ENCODE measurements around the gene NDUFA1. TPM values are rescaled to one million over a fixed set of nuclear protein-coding genes. Genes with fewer than 3 reads are reported as not detected.

The NDUFA1 gene
- total and polyA plus RNA-seq, 2 experiments from 2014 or later, result 29.1 to 415 TPM

DNA sequence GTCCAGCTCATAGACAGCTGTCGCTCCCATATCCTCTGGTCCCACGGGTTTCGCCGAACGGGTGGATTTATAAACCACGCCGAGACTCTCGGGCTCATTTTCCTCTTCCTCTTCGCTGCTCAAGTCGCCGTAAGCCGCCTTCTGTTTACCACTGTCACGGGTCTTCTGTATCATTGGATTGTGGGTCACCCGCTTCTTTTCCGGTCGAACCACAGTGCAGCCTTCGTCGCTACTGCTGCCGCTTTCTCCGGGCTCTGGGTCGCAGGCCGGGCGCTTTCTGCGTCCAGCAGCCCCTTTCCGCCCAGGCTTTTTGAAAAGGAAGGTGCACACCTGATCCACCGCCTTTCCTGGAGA lies 410 bp upstream of the NDUFA1 start:
- Mint-ChIP-seq H3K27ac (peak overlapping the region; percentile 97), H3K9me3 (no peaks in the 10 kb centered on the region; the same call in 2 of the 3 replicates), H3K27me3 (ENCODE audit: insufficient read depth, low read depth, poor library complexity) (peaks cover 5% of the 10 kb centered on the region), H3K4me1 (no peaks in the 10 kb centered on the region), H3K36me3 (ENCODE audit: low read depth) (peaks cover 4% of the 10 kb centered on the region), H3K4me3 (peak overlapping the region; percentile 97)
- H3K9me2 ChIP-seq (ENCODE audit: insufficient read depth), result no peaks in the 10 kb centered on the region
- no peaks in the 10 kb centered on the region for H3F3A ChIP-seq (replicated peaks; ENCODE audit: low read depth)
- H3K4me3 ChIP-seq, result peak overlapping the region; percentile 78
- H2AFZ ChIP-seq, result peak overlapping the region; percentile 60
- H3K36me3 ChIP-seq (ENCODE audit: insufficient read depth), result no peaks in the 10 kb centered on the region
- no peak for TF ChIP-seq STAT1 (IDR thresholded peaks at IDR 0.05; ENCODE audit: unreplicated experiment)
- TF ChIP-seq, protein P1, sequence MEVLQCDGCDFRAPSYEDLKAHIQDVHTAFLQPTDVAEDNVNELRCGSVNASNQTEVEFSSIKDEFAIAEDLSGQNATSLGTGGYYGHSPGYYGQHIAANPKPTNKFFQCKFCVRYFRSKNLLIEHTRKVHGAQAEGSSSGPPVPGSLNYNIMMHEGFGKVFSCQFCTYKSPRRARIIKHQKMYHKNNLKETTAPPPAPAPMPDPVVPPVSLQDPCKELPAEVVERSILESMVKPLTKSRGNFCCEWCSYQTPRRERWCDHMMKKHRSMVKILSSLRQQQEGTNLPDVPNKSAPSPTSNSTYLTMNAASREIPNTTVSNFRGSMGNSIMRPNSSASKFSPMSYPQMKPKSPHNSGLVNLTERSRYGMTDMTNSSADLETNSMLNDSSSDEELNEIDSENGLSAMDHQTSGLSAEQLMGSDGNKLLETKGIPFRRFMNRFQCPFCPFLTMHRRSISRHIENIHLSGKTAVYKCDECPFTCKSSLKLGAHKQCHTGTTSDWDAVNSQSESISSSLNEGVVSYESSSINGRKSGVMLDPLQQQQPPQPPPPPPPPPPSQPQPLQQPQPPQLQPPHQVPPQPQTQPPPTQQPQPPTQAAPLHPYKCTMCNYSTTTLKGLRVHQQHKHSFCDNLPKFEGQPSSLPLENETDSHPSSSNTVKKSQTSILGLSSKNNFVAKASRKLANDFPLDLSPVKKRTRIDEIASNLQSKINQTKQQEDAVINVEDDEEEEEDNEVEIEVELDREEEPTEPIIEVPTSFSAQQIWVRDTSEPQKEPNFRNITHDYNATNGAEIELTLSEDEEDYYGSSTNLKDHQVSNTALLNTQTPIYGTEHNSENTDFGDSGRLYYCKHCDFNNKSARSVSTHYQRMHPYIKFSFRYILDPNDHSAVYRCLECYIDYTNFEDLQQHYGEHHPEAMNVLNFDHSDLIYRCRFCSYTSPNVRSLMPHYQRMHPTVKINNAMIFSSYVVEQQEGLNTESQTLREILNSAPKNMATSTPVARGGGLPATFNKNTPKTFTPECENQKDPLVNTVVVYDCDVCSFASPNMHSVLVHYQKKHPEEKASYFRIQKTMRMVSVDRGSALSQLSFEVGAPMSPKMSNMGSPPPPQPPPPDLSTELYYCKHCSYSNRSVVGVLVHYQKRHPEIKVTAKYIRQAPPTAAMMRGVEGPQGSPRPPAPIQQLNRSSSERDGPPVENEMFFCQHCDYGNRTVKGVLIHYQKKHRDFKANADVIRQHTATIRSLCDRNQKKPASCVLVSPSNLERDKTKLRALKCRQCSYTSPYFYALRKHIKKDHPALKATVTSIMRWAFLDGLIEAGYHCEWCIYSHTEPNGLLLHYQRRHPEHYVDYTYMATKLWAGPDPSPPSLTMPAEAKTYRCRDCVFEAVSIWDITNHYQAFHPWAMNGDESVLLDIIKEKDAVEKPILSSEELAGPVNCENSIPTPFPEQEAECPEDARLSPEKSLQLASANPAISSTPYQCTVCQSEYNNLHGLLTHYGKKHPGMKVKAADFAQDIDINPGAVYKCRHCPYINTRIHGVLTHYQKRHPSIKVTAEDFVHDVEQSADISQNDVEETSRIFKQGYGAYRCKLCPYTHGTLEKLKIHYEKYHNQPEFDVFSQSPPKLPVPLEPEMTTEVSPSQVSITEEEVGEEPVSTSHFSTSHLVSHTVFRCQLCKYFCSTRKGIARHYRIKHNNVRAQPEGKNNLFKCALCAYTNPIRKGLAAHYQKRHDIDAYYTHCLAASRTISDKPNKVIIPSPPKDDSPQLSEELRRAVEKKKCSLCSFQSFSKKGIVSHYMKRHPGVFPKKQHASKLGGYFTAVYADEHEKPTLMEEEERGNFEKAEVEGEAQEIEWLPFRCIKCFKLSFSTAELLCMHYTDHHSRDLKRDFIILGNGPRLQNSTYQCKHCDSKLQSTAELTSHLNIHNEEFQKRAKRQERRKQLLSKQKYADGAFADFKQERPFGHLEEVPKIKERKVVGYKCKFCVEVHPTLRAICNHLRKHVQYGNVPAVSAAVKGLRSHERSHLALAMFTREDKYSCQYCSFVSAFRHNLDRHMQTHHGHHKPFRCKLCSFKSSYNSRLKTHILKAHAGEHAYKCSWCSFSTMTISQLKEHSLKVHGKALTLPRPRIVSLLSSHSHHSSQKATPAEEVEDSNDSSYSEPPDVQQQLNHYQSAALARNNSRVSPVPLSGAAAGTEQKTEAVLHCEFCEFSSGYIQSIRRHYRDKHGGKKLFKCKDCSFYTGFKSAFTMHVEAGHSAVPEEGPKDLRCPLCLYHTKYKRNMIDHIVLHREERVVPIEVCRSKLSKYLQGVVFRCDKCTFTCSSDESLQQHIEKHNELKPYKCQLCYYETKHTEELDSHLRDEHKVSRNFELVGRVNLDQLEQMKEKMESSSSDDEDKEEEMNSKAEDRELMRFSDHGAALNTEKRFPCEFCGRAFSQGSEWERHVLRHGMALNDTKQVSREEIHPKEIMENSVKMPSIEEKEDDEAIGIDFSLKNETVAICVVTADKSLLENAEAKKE (CRISPR knock-in tag; IDR thresholded peaks at IDR 0.05), result no peak
- no peak for TF ChIP-seq EZH2phosphoT487 (IDR thresholded peaks at IDR 0.05; ENCODE audit: unreplicated experiment)
- TF ChIP-seq, protein P2, sequence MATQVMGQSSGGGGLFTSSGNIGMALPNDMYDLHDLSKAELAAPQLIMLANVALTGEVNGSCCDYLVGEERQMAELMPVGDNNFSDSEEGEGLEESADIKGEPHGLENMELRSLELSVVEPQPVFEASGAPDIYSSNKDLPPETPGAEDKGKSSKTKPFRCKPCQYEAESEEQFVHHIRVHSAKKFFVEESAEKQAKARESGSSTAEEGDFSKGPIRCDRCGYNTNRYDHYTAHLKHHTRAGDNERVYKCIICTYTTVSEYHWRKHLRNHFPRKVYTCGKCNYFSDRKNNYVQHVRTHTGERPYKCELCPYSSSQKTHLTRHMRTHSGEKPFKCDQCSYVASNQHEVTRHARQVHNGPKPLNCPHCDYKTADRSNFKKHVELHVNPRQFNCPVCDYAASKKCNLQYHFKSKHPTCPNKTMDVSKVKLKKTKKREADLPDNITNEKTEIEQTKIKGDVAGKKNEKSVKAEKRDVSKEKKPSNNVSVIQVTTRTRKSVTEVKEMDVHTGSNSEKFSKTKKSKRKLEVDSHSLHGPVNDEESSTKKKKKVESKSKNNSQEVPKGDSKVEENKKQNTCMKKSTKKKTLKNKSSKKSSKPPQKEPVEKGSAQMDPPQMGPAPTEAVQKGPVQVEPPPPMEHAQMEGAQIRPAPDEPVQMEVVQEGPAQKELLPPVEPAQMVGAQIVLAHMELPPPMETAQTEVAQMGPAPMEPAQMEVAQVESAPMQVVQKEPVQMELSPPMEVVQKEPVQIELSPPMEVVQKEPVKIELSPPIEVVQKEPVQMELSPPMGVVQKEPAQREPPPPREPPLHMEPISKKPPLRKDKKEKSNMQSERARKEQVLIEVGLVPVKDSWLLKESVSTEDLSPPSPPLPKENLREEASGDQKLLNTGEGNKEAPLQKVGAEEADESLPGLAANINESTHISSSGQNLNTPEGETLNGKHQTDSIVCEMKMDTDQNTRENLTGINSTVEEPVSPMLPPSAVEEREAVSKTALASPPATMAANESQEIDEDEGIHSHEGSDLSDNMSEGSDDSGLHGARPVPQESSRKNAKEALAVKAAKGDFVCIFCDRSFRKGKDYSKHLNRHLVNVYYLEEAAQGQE (IDR thresholded peaks at IDR 0.05; ENCODE audit: unreplicated experiment), result no peak
- TF ChIP-seq, protein P3, sequence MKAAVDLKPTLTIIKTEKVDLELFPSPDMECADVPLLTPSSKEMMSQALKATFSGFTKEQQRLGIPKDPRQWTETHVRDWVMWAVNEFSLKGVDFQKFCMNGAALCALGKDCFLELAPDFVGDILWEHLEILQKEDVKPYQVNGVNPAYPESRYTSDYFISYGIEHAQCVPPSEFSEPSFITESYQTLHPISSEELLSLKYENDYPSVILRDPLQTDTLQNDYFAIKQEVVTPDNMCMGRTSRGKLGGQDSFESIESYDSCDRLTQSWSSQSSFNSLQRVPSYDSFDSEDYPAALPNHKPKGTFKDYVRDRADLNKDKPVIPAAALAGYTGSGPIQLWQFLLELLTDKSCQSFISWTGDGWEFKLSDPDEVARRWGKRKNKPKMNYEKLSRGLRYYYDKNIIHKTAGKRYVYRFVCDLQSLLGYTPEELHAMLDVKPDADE (IDR thresholded peaks at IDR 0.05), result no peak
- no peak for TF ChIP-seq EZH2 (IDR thresholded peaks at IDR 0.05; ENCODE audit: low read depth, unreplicated experiment)
- TF ChIP-seq CTCF (conservative IDR thresholded peaks at IDR 0.05; ENCODE audit: low read depth in 2 of 2), result no peak
- no peak for TF ChIP-seq POLR2AphosphoS5 (IDR thresholded peaks at IDR 0.05; ENCODE audit: low read depth)
- H4K20me1 ChIP-seq (replicated peaks; ENCODE audit: insufficient read depth), result no peaks in the 10 kb centered on the region
- ATAC-seq, result peak; percentile 51
- no peak for DNase-seq (ENCODE audit: low spot score)
- H3K79me2 ChIP-seq (replicated peaks; ENCODE audit: insufficient read depth), result peaks cover 12% of the 10 kb centered on the region
- H3K4me2 ChIP-seq, result peak overlapping the region; percentile 89
- H3K4me1 ChIP-seq (ENCODE audit: insufficient read depth), result no peaks in the 10 kb centered on the region
- peak overlapping the region; percentile 92; the same call in 1 of the 2 replicates for H3K27ac ChIP-seq (ENCODE audit: low read depth)
- H3K27me3 ChIP-seq (ENCODE audit: insufficient read depth), result no peaks in the 10 kb centered on the region

Measured in GM23338 (cell line).